PC-9 (cell line): ENCODE data around the gene DPP7.

Experiments
- CTCF ChIP-seq: fragments of 200-600 bp; sonication (generic); conservative IDR thresholded peaks from 2 replicates; pipeline ENCODE4 v1.6.1; 2017; ENCODE audit warnings: mixed run types, antibody characterized with exemption, mild to moderate bottlenecking, moderate library complexity
- EZH2 ChIP-seq: fragments of 200-600 bp; sonication (generic); IDR thresholded peaks from 2 replicates; pipeline ENCODE4 v1.8.0; 2017; ENCODE audit warnings: antibody characterized with exemption, low read depth

GRCh38 chr9:137108608-137109249 is 5.8 kb downstream of the DPP7 start:
- TF ChIP-seq EZH2: no peak
- no peak for TF ChIP-seq CTCF
